Liver (tissue), 9 donors: ENCODE measurements around the gene GBX1. TPM values are rescaled to one million over a fixed set of nuclear protein-coding genes. Genes with fewer than 3 reads are reported as not detected.

Experiments used
- DNase-seq: peaks from one replicate; pipeline ENCODE4 v3.0.0-alpha.2; 2017; ENCODE audit warnings: low spot score
- H3K27ac ChIP-seq, 2 donors: one replicate each; pipeline ENCODE4 v1.7.0; 2013; ENCODE audit warnings: inconsistent platforms in 2 of 2, low read length in 2 of 2, control low read depth in 1 of 2, low read depth in 1 of 2, mild to moderate bottlenecking in 1 of 2
- H3K27me3 ChIP-seq, 4 donors: one replicate each; pipeline versions ENCODE4 v1.6.1 to v1.7.0; 2013; ENCODE audit warnings: low read length in 3 of 4, inconsistent platforms in 1 of 4, mild to moderate bottlenecking in 1 of 4, moderate library complexity in 1 of 4; ENCODE audit not compliant: control insufficient read depth in 4 of 4, insufficient read depth in 4 of 4
- H3K36me3 ChIP-seq, 4 donors: one replicate each; pipeline versions ENCODE4 v1.6.1 to v1.7.0; 2013; ENCODE audit warnings: low read length in 3 of 4, mild to moderate bottlenecking in 3 of 4, low read depth in 1 of 4, moderate library complexity in 1 of 4; ENCODE audit not compliant: control insufficient read depth in 4 of 4, insufficient read depth in 3 of 4
- H3K4me1 ChIP-seq, 4 donors: one replicate each; pipeline versions ENCODE4 v1.6.1 to v1.7.0; 2013; ENCODE audit warnings: low read length in 3 of 4, mild to moderate bottlenecking in 3 of 4, moderate library complexity in 1 of 4; ENCODE audit not compliant: control insufficient read depth in 4 of 4, insufficient read depth in 4 of 4
- H3K4me3 ChIP-seq, 3 donors: one replicate each; pipeline versions ENCODE4 v1.6.1 to v1.7.0; 2013; ENCODE audit warnings: low read length in 3 of 3, control low read depth in 1 of 3, low read depth in 1 of 3, mild to moderate bottlenecking in 1 of 3
- H3K9ac ChIP-seq, 2 donors: one replicate each; pipeline ENCODE4 v1.7.0; 2013; ENCODE audit warnings: low read length in 2 of 2, mild to moderate bottlenecking in 2 of 2, moderate library complexity in 2 of 2, control low read depth in 1 of 2, low read depth in 1 of 2
- H3K9me3 ChIP-seq, 4 donors: one replicate each; pipeline versions ENCODE4 v1.6.1 to v1.7.0; 2013; ENCODE audit warnings: low read length in 3 of 4; ENCODE audit not compliant: control insufficient read depth in 4 of 4
- ATF3 ChIP-seq: IDR thresholded peaks from 2 replicates; pipeline ENCODE4 v1.6.1; 2016; ENCODE audit warnings: antibody characterized with exemption
- EGR1 ChIP-seq, 2 donors: IDR thresholded peaks; 2 replicates each; pipeline ENCODE4 v1.6.1; 2016 to 2018; ENCODE audit warnings: antibody characterized with exemption in 2 of 2, low read depth in 2 of 2
- FOXA1 ChIP-seq: IDR thresholded peaks from 2 replicates; pipeline ENCODE4 v1.6.1; 2016; ENCODE audit warnings: antibody characterized with exemption
- FOXA2 ChIP-seq: IDR thresholded peaks from 2 replicates; pipeline ENCODE4 v1.6.1; 2016; ENCODE audit warnings: antibody characterized with exemption
- GABPA ChIP-seq, 2 donors: IDR thresholded peaks in 1 of 2; conservative IDR thresholded peaks in 1 of 2; 2 replicates each; pipeline ENCODE4 v1.6.1; 2016; ENCODE audit warnings: antibody characterized with exemption in 2 of 2, mild to moderate bottlenecking in 1 of 2, moderate library complexity in 1 of 2
- HNF4A ChIP-seq, 2 donors: conservative IDR thresholded peaks; 2 replicates each; pipeline ENCODE4 v1.6.1; 2016; ENCODE audit warnings: antibody characterized with exemption in 2 of 2, mild to moderate bottlenecking in 2 of 2
- HNF4G ChIP-seq: IDR thresholded peaks from 2 replicates; pipeline ENCODE4 v1.6.1; 2016; ENCODE audit warnings: antibody characterized with exemption
- JUND ChIP-seq, 2 donors: IDR thresholded peaks; 2 replicates each; pipeline ENCODE4 v1.6.1; 2016; ENCODE audit warnings: antibody characterized with exemption in 2 of 2
- NR2F2 ChIP-seq: IDR thresholded peaks from 2 replicates; pipeline ENCODE4 v1.6.1; 2016; ENCODE audit warnings: antibody characterized with exemption
- RAD21 ChIP-seq, 2 donors: IDR thresholded peaks; 2 replicates each; pipeline ENCODE4 v1.6.1; 2016; ENCODE audit warnings: antibody characterized with exemption in 2 of 2, mild to moderate bottlenecking in 2 of 2
- REST ChIP-seq: IDR thresholded peaks from 2 replicates; pipeline ENCODE4 v1.6.1; 2016; ENCODE audit warnings: antibody characterized with exemption, mild to moderate bottlenecking
- RXRA ChIP-seq, 2 donors: IDR thresholded peaks; 2 replicates each; pipeline ENCODE4 v1.6.1; 2017 to 2018; ENCODE audit warnings: antibody characterized with exemption in 2 of 2, mild to moderate bottlenecking in 1 of 2
- SP1 ChIP-seq: IDR thresholded peaks from 2 replicates; pipeline ENCODE4 v1.6.1; 2018; ENCODE audit warnings: antibody characterized with exemption, mild to moderate bottlenecking
- TAF1 ChIP-seq: conservative IDR thresholded peaks from 2 replicates; pipeline ENCODE4 v1.6.1; 2016; ENCODE audit warnings: antibody characterized with exemption, mild to moderate bottlenecking
- YY1 ChIP-seq: IDR thresholded peaks from 2 replicates; pipeline ENCODE4 v1.6.1; 2016; ENCODE audit warnings: antibody characterized with exemption, mild to moderate bottlenecking
- WGBS: extraction: QIAGEN DNeasy Blood & Tissue Kit; methylation state at CpG from one replicate; pipeline ENCODE4 v1.1.7; 2013; 5-methylcytosine and 5-hydroxymethylcytosine counted together
- polyA plus RNA-seq, 2 donors: library from polyadenylated mRNA; stranded (reverse) in 1 of 2; unstranded in 1 of 2; fragments of 200-250 nt in 1 of 2; fragments of >200 nt in 1 of 2; fragmentation: Nextera tagmentation in 1 of 2; extraction: Ambion mirVana in 1 of 2; gene quantifications; one replicate each; pipeline versions ENCODE4 v1.2.1 to v1.2.3, GENCODE V29; 2013 to 2015
- total RNA-seq, 2 donors: library from RNA; depleted of rRNA; stranded (reverse); fragments of >200 nt; gene quantifications; one replicate each; pipeline ENCODE4 v1.2.3, GENCODE V29; 2014
- TF ChIP-seq, protein P1 (sequence below): IDR thresholded peaks from 2 replicates; pipeline ENCODE4 v1.6.1; 2016; ENCODE audit warnings: antibody characterized with exemption
- TF ChIP-seq, protein P2 (sequence below): IDR thresholded peaks from 2 replicates; pipeline ENCODE4 v1.6.1; 2016; ENCODE audit warnings: antibody characterized with exemption
- TF ChIP-seq, protein P3 (sequence below): fragments of 150-350 bp; IDR thresholded peaks from 2 replicates; pipeline ENCODE4 v1.5.1; 2017; ENCODE audit warnings: improper control_type of control experiment, low read depth, low read length; ENCODE audit not compliant: missing input control
- donor health status: healthy.
- donor health status: healthy.
- donor health status: healthy.
- donor health status: healthy.
- donor health status: healthy.

Gene GBX1
- total and polyA plus RNA-seq, 4 donors: not detected

DNA sequence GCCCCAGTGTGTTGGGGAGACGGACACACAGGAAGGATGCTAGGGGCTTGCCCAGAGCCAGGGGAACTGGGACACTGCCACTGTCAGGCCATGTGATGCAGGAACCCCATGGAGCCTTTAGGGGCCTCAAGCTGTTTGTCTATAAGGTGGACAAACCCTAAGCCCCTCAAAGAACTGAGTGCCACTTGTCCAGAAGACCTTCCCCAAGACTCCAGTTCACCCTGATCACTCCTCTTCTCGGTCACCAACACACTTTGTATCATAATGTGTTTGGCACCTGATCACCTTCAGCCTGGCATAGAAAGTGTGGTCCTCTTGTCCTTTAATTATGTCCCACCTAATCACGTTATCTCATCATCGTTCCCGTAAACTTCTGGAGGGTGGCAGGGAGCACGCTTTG, 42.1 kb upstream of the GBX1 start:
- H3K9me3 ChIP-seq: no peaks in the 10 kb centered on the region
- H3K4me3 ChIP-seq: no peak overlapping the region
- H3K9ac ChIP-seq: no peak overlapping the region
- peaks cover 5 to 20% (median 13%) of the 10 kb centered on the region in 4 donors for H3K36me3 ChIP-seq
- DNase-seq: no peak
- peaks cover 0 to 6% (median 0%) of the 10 kb centered on the region in 4 donors for H3K27me3 ChIP-seq
- no peaks in the 10 kb centered on the region for H3K4me1 ChIP-seq
- 89% methylated on average over 6 of the region's 6 CpGs for WGBS
- H3K27ac ChIP-seq: no peak overlapping the region
- TF ChIP-seq HNF4A (conservative IDR thresholded peaks at IDR 0.05): no peak
- TF ChIP-seq HNF4G: no peak
- TF ChIP-seq REST: no peak
- TF ChIP-seq JUND (IDR thresholded peaks at IDR 0.05): no peak
- TF ChIP-seq, protein P1, sequence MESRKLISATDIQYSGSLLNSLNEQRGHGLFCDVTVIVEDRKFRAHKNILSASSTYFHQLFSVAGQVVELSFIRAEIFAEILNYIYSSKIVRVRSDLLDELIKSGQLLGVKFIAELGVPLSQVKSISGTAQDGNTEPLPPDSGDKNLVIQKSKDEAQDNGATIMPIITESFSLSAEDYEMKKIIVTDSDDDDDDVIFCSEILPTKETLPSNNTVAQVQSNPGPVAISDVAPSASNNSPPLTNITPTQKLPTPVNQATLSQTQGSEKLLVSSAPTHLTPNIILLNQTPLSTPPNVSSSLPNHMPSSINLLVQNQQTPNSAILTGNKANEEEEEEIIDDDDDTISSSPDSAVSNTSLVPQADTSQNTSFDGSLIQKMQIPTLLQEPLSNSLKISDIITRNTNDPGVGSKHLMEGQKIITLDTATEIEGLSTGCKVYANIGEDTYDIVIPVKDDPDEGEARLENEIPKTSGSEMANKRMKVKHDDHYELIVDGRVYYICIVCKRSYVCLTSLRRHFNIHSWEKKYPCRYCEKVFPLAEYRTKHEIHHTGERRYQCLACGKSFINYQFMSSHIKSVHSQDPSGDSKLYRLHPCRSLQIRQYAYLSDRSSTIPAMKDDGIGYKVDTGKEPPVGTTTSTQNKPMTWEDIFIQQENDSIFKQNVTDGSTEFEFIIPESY: no peak
- TF ChIP-seq GABPA (IDR thresholded peaks at IDR 0.05 in 1 of 2, conservative IDR thresholded peaks at IDR 0.05 in 1 of 2): no peak
- TF ChIP-seq, protein P2, sequence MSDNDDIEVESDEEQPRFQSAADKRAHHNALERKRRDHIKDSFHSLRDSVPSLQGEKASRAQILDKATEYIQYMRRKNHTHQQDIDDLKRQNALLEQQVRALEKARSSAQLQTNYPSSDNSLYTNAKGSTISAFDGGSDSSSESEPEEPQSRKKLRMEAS: no peak
- TF ChIP-seq, protein P3, sequence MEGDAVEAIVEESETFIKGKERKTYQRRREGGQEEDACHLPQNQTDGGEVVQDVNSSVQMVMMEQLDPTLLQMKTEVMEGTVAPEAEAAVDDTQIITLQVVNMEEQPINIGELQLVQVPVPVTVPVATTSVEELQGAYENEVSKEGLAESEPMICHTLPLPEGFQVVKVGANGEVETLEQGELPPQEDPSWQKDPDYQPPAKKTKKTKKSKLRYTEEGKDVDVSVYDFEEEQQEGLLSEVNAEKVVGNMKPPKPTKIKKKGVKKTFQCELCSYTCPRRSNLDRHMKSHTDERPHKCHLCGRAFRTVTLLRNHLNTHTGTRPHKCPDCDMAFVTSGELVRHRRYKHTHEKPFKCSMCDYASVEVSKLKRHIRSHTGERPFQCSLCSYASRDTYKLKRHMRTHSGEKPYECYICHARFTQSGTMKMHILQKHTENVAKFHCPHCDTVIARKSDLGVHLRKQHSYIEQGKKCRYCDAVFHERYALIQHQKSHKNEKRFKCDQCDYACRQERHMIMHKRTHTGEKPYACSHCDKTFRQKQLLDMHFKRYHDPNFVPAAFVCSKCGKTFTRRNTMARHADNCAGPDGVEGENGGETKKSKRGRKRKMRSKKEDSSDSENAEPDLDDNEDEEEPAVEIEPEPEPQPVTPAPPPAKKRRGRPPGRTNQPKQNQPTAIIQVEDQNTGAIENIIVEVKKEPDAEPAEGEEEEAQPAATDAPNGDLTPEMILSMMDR: no peak
- TF ChIP-seq FOXA1: no peak
- no peak for TF ChIP-seq TAF1
- no peak for TF ChIP-seq FOXA2
- no peak for TF ChIP-seq ATF3
- TF ChIP-seq EGR1 (IDR thresholded peaks at IDR 0.05; ENCODE audit: low read depth in 2 of 2): no peak
- no peak for TF ChIP-seq RAD21 (IDR thresholded peaks at IDR 0.05)
- TF ChIP-seq RXRA (IDR thresholded peaks at IDR 0.05): no peak
- TF ChIP-seq SP1: no peak
- no peak for TF ChIP-seq NR2F2
- no peak for TF ChIP-seq YY1
